Thymus (tissue), 11 donors: ENCODE results near the gene GLRA3. TPM values are rescaled to one million over a fixed set of nuclear protein-coding genes. Genes with fewer than 3 reads are reported as not detected.

ENCODE experiments used
- DNase-seq, 9 donors: peaks; one replicate each; pipeline ENCODE4 v3.0.0-alpha.2; 2013; ENCODE audit warnings: low spot score in 9 of 9, low read depth in 6 of 9, missing footprints in 1 of 9
- H3K27ac ChIP-seq, 2 donors: one replicate each; pipeline ENCODE4 v1.5.1; 2013; ENCODE audit warnings: control low read depth in 1 of 2, low read depth in 1 of 2, low read length in 1 of 2, mild to moderate bottlenecking in 1 of 2, moderate library complexity in 1 of 2
- H3K27me3 ChIP-seq, 2 donors: one replicate each; pipeline ENCODE4 v1.5.1; 2013; ENCODE audit warnings: low read length in 1 of 2; ENCODE audit not compliant: control insufficient read depth in 2 of 2, insufficient read depth in 1 of 2
- H3K36me3 ChIP-seq, 2 donors: one replicate each; pipeline ENCODE4 v1.5.1; 2013; ENCODE audit warnings: low read length in 1 of 2, mild to moderate bottlenecking in 1 of 2, moderate library complexity in 1 of 2; ENCODE audit not compliant: control insufficient read depth in 2 of 2, insufficient read depth in 2 of 2
- H3K4me1 ChIP-seq, 2 donors: one replicate each; pipeline ENCODE4 v1.5.1; 2013; ENCODE audit warnings: low read length in 2 of 2; ENCODE audit not compliant: control insufficient read depth in 2 of 2, insufficient read depth in 2 of 2
- H3K4me3 ChIP-seq, 2 donors: one replicate each; pipeline ENCODE4 v1.5.1; 2013; ENCODE audit warnings: low read length in 2 of 2, control low read depth in 1 of 2, mild to moderate bottlenecking in 1 of 2
- H3K9me3 ChIP-seq, 2 donors: one replicate each; pipeline ENCODE4 v1.5.1; 2013; ENCODE audit warnings: low read length in 1 of 2, mild to moderate bottlenecking in 1 of 2; ENCODE audit not compliant: control insufficient read depth in 2 of 2, insufficient read depth in 1 of 2
- WGBS: extraction: QIAGEN DNeasy Blood & Tissue Kit; methylation state at CpG from one replicate; pipeline ENCODE4 v1.1.7; 2013; 5-methylcytosine and 5-hydroxymethylcytosine counted together
- polyA plus RNA-seq: library from polyadenylated mRNA; stranded (reverse); fragments of 200-250 nt; gene quantifications from one replicate; pipeline ENCODE4 v1.2.3, GENCODE V29; 2013
- total RNA-seq: library from RNA; stranded (reverse); fragments of 120-200 nt; gene quantifications from one replicate; pipeline ENCODE4 v1.2.4, GENCODE V29; 2013
- donor health status: healthy.

GLRA3 gene
- total and polyA plus RNA-seq, 2 donors, result 0.05 TPM

DNA sequence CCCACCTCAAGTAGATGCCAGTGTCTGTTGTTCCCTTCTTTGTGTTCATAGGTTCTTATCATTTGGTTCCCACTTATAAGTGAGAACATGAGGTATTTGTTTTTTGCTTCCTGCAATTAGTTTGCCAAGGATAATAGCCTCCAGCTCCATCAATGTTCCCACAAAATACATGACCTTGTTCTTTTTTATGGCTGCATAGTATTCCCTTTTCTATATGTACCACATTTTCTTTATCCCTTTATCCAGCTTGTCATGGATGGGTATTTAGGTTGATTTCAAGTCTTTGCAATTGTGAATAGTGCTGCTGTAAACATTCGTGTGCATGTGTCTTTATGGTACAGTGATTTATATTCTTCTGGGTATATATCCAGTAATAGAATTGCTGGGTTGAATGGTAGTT is 138.4 kb downstream of the GLRA3 start:
- DNase-seq, result no peak
- H3K36me3 ChIP-seq, result no peaks in the 10 kb centered on the region
- H3K9me3 ChIP-seq, result no peaks in the 10 kb centered on the region
- 92% methylated on average over 1 of the region's 1 CpG for WGBS
- no peaks in the 10 kb centered on the region for H3K4me1 ChIP-seq
- H3K27me3 ChIP-seq, result no peaks in the 10 kb centered on the region
- H3K27ac ChIP-seq, result no peak overlapping the region
- no peak overlapping the region for H3K4me3 ChIP-seq

- Histone ChIP-seq H3K9me3 (no peaks in the 10 kb centered on the region), H3K27me3 (no peaks in the 10 kb centered on the region), H3K4me1 (no peaks in the 10 kb centered on the region), H3K4me3 (no peak overlapping the region), H3K36me3 (no peaks in the 10 kb centered on the region), H3K27ac (no peak overlapping the region)
- 75% methylated on average over 4 of the region's 4 CpGs for WGBS
- DNase-seq, result no peak
Measured at GRCh38 chr4:174689618-174690017, 139.4 kb downstream of the GLRA3 start.

- Histone ChIP-seq H3K9me3 (no peaks in the 10 kb centered on the region), H3K4me3 (no peak overlapping the region), H3K27me3 (no peaks in the 10 kb centered on the region), H3K36me3 (no peaks in the 10 kb centered on the region), H3K4me1 (no peaks in the 10 kb centered on the region), H3K27ac (no peak overlapping the region)
- no peak for DNase-seq
Measured at GRCh38 chr4:174686826-174687225, 142.2 kb downstream of the GLRA3 start.

DNA sequence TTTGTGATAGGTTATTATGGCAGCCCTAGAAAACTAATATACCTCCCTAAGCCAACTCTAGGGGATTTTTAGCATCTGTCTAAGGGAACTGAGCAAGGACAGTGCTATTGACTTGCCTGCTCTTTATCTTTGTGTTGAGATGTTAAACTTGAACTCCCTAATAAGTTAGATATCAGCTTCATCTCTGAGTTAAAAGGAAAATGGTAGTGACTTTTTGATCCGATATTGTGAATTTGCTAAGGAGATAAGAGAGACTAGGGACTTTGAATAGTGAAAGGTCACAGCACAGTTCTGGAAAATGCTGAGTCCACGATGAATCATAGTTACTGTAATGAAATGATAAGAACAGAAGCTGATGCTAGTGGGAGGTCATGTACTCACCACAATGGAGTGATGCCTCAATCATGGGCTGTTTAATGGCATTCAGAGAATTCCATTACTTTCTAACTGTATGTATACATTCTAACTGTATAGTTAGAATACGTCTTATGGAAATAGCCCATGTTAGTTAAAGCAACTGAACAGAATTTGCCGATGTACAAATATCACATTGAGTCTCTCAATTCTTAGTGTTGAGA is 147.2 kb downstream of the GLRA3 start:
- H3K9me3 ChIP-seq, result no peaks in the 10 kb centered on the region
- DNase-seq, result no peak
- H3K4me1 ChIP-seq, result no peaks in the 10 kb centered on the region
- no peak overlapping the region for H3K4me3 ChIP-seq
- H3K27me3 ChIP-seq, result no peaks in the 10 kb centered on the region
- 94% methylated on average over 4 of the region's 4 CpGs for WGBS
- no peaks in the 10 kb centered on the region for H3K36me3 ChIP-seq
- no peak overlapping the region for H3K27ac ChIP-seq

DNA sequence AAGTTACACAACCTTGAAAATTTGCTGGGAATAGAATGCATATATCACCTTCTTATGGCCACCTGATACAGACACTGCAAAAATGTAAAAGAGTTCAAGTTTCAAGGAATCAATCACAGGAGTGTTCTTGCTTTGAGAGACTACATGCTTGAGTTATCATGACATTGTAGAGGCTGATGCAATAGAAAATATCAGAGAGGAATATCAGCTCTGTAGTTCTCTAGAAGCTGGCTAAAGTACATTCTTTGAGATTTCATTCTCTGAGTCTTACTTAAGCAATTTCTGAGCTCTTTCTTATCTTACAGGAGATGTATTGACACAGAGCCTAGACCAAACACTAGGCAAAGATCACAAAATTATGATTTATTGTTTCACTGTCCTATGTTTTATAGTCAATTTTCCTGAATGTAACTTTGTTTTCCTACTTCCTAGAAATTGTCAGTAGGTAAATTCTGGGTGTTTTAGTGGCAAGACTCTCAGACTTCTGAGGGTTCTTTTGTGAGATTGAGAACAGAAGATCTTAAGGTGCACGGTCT is 154.7 kb downstream of the GLRA3 start:
- Histone ChIP-seq H3K4me3 (no peak overlapping the region), H3K27ac (peak overlapping the region in 1 of 2 donors; percentile 18), H3K27me3 (no peaks in the 10 kb centered on the region), H3K4me1 (no peaks in the 10 kb centered on the region), H3K9me3 (no peaks in the 10 kb centered on the region), H3K36me3 (no peaks in the 10 kb centered on the region)
- DNase-seq, result no peak
- 95% methylated on average over 1 of the region's 1 CpG for WGBS

DNA sequence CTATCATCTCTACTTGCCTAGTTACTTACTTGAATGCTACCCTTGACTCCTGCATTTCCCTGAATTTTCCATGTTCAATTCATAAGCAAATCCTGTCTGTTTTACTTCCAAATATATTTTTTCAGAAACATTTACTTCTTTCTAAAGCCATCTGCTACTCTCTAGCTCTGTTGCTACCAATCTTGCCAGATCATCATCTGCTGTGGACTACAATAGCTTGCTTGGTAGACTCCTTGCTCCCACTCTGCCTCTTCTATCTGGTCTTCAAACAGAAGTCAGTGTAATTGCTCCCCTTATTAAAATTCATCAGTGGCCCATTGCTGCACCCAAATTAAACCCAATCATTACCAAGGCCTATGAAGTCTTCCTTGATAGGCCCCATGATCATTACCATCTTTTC is 155.2 kb downstream of the GLRA3 start:
- Histone ChIP-seq H3K27ac (no peak overlapping the region), H3K27me3 (no peaks in the 10 kb centered on the region), H3K4me3 (no peak overlapping the region), H3K4me1 (no peaks in the 10 kb centered on the region), H3K36me3 (no peaks in the 10 kb centered on the region), H3K9me3 (no peaks in the 10 kb centered on the region)
- DNase-seq, result no peak

GRCh38 chr4:174672276-174672675 is 156.8 kb downstream of the GLRA3 start:
- WGBS, result 90% methylated on average over 4 of the region's 4 CpGs
- Histone ChIP-seq H3K27ac (no peak overlapping the region), H3K4me3 (no peak overlapping the region), H3K4me1 (no peaks in the 10 kb centered on the region), H3K36me3 (no peaks in the 10 kb centered on the region), H3K27me3 (no peaks in the 10 kb centered on the region), H3K9me3 (no peaks in the 10 kb centered on the region)
- DNase-seq, result peak in 1 of 9 donors; percentile 1

DNA sequence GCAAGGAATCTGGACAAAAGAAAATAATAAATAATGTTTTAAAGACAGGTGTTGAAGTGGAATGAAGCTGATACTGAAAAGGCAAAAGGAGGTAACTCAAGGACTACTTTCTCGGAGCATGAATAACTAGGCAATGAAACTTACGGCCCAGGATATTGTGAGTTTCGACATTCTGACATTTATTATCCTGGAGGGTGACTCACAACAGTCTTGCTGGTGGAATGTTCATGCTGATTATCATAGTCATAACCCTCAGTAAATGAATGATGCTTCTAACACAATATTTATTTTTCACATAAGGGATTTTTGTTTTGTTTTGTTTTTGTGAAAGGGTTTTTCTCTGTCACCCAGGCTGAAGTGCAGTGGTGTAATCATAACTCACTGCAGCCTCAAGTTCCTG is 159.8 kb downstream of the GLRA3 start:
- no peaks in the 10 kb centered on the region for H3K36me3 ChIP-seq
- 95% methylated on average over 3 of the region's 3 CpGs for WGBS
- H3K4me1 ChIP-seq, result no peaks in the 10 kb centered on the region
- no peaks in the 10 kb centered on the region for H3K9me3 ChIP-seq
- no peak for DNase-seq
- no peaks in the 10 kb centered on the region for H3K27me3 ChIP-seq
- H3K4me3 ChIP-seq, result no peak overlapping the region
- no peak overlapping the region for H3K27ac ChIP-seq

DNA sequence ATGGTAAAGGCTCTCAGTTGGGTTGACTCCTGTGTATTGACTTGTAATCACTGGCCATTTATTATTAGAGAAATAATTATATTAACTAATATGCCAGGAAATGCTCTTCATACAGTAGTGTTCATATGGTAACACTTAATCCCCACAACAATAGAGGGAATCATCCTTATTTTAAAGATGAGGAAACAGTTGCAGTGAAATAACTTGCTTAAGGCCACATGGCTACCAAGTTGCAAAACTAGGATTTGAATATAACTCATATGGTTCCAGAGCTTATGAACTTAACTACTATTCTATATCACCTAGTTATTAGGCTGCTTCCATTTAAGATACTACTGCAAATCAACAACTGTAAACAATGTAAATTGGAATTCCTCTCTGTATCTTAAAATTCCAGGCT is 163.2 kb downstream of the GLRA3 start:
- Histone ChIP-seq H3K9me3 (no peaks in the 10 kb centered on the region), H3K4me3 (no peak overlapping the region), H3K27ac (no peak overlapping the region), H3K4me1 (no peaks in the 10 kb centered on the region), H3K36me3 (no peaks in the 10 kb centered on the region), H3K27me3 (no peaks in the 10 kb centered on the region)
- DNase-seq, result no peak

DNA sequence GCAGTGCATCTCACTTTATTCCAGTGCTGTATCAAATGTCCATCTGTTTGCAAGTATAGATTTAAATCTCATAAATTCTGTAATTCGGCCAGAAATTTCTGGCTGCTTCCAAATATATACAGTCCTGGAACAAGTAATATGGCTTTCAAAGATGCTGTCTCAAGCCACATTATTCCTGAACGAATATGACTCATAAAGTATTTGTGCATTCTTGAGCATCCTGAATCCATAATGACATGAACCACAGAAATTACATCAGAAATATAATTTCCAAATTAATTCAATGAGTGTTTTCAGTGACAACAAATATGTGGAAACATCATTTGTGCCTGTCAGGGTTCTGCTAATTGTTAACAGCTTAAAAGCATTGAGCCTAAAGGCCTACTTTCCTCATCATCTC is 165.8 kb downstream of the GLRA3 start:
- H3K9me3 ChIP-seq, result no peaks in the 10 kb centered on the region
- WGBS, result 90% methylated on average over 2 of the region's 2 CpGs
- H3K27me3 ChIP-seq, result no peaks in the 10 kb centered on the region
- no peaks in the 10 kb centered on the region for H3K36me3 ChIP-seq
- H3K27ac ChIP-seq, result no peak overlapping the region
- H3K4me1 ChIP-seq, result no peaks in the 10 kb centered on the region
- no peak overlapping the region for H3K4me3 ChIP-seq
- no peak for DNase-seq
